A549 (cell line): ENCODE results near the gene NXN.

Experiments used
- CTCF ChIP-seq: fragments of >200 bp; sonication (Bioruptor Twin); formaldehyde crosslinking; IDR thresholded peaks from 3 replicates; pipeline ENCODE4 v1.5.1; 2016
- EHMT2 ChIP-seq: fragments of 200-600 bp; sonication (generic); IDR thresholded peaks from 2 replicates; pipeline ENCODE4 v1.6.1; 2016; ENCODE audit warnings: antibody characterized with exemption, low read depth, mild to moderate bottlenecking, moderate library complexity
- JUN ChIP-seq, 2 experiments: fragments of >200 bp; sonication (Bioruptor Twin); formaldehyde crosslinking; IDR thresholded peaks; 2 replicates in 1 of 2; 3 replicates in 1 of 2; pipeline ENCODE4 v1.6.1; 2016 to 2017
- KDM5A ChIP-seq: fragments of 200-600 bp; sonication (generic); IDR thresholded peaks from 2 replicates; pipeline ENCODE4 v1.6.1; 2016; ENCODE audit warnings: antibody characterized with exemption, mild to moderate bottlenecking
- NR3C1 ChIP-seq: fragments of >200 bp; sonication (Bioruptor Twin); formaldehyde crosslinking; IDR thresholded peaks from 3 replicates; pipeline ENCODE4 v1.6.1; 2017
- POLR2A ChIP-seq: IDR thresholded peaks from 2 replicates; pipeline ENCODE4 v1.6.1; 2012; ENCODE audit warnings: mild to moderate bottlenecking, low read length
- POLR2AphosphoS2 ChIP-seq: conservative IDR thresholded peaks from 2 replicates; pipeline ENCODE4 v1.6.1; 2012; ENCODE audit warnings: low read length, improper control_type of control experiment, inconsistent platforms
- USF2 ChIP-seq: fragments of 450-650 bp; IDR thresholded peaks from 2 replicates; pipeline ENCODE4 v1.6.1; 2014; ENCODE audit warnings: antibody characterized with exemption

GRCh38 chr17:781805-782731 is 197.5 kb downstream of the NXN start, which contains the start of the genes GLOD4 and MRM3:
- TF ChIP-seq CTCF (no peak), USF2 (peak; percentile 69), KDM5A (peak; percentile 100), POLR2A (peak; percentile 96), NR3C1 (no peak), JUN (IDR thresholded peaks at IDR 0.05) (peak; percentile 77 to 96; a peak in 4 of 5 replicates), POLR2AphosphoS2 (no peak), EHMT2 (no peak)
